ENCODE results near the gene SOCS3.

SOCS3 gene

GRCh38 chr17:78383725-78384471, 24.0 kb upstream of the SOCS3 start:
- DNase-seq (ENCODE audit: low read depth), result peak; percentile 95
- H3K4me3 ChIP-seq (ENCODE audit: low read depth, low read length), result peak overlapping the region; percentile 3
- TF ChIP-seq CTCF (IDR thresholded peaks at IDR 0.05; ENCODE audit: insufficient read depth, low read depth, low read length, missing control alignments), result no peak

GRCh38 chr17:78381601-78382232, 21.8 kb upstream of the SOCS3 start:
- peak; percentile 36 for DNase-seq (ENCODE audit: low read depth)
- no peak for TF ChIP-seq CTCF (IDR thresholded peaks at IDR 0.05; ENCODE audit: insufficient read depth, low read depth, low read length, missing control alignments)
- H3K4me3 ChIP-seq (ENCODE audit: low read depth, low read length), result peak overlapping the region; percentile 3

DNA sequence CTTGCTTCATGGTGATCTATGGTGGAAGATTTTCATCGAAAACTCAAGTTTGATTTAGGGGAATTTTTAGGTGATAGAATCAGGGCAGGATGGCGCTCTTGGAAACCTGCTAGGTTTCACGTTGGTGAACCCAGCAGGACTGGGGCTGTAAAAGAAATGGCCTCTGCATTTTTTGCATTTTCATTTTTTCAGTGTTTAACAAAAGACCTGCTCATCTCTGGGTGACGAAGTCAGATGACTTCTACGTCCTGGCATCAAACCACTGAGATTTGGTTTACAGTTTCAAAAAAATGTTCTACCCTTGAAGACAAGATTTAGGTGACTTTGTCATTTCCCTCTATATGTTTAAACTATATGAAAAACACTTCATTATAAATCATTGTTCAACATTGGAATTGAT, 20.5 kb upstream of the SOCS3 start:
- H3K4me3 ChIP-seq (ENCODE audit: low read depth, low read length), result no peak overlapping the region
- DNase-seq (ENCODE audit: low read depth), result no peak
- TF ChIP-seq CTCF (IDR thresholded peaks at IDR 0.05; ENCODE audit: insufficient read depth, low read depth, low read length, missing control alignments), result no peak

GRCh38 chr17:78379131-78379491, 19.2 kb upstream of the SOCS3 start:
- TF ChIP-seq CTCF (IDR thresholded peaks at IDR 0.05; ENCODE audit: insufficient read depth, low read depth, low read length, missing control alignments), result no peak
- H3K4me3 ChIP-seq (ENCODE audit: low read depth, low read length), result peak overlapping the region; percentile 68
- DNase-seq (ENCODE audit: low read depth), result no peak

DNA sequence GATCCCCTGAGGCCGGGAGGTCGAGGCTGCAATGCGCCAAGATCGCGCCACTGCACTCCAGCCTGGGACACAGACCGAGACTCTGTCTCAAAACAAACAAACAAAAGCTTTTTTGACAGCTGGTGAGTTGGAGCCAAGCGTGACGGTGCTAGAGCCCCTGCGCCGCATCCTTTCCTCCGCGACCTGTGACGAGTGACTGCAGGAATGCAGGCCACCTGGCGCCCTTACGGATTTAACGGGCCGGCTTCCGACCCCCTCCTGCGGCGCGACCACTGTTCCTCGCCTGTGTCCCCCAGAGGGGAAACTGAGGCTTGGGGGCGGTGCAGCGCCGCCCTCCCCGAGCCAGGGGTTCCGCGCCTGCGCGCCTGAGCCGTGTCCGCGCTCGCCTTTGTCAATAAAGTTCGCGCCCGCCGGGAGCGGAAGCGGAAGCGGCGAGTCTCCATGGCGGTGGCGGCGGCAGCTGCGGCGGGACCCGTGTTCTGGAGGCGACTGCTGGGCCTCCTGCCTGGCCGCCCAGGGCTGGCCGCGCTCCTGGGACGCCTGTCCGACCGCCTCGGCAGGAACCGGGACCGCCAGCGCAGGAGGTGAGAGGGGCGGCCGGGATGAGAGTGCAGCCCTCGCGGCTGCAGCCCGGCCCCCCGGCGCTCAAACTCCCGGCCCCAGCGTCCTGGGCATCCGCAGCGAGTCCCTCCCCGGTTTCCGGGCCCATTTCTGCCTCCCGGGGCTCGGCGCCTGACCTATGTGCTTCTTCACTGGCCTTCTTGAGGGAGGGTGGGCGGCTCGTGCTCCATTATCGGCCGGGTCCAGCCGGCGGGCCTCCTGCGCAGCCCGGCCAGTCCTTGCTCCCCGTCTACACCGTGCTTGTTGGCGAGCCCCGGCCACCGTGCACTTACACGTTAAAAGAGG, 18.6 kb upstream of the SOCS3 start, which contains the start of gene PGS1:
TSS of gene PGS1 (plus strand) at position 425 of the 906 bp plus-strand sequence. CDS start at position 442, 17 bp downstream.
- H3K4me3 ChIP-seq (ENCODE audit: low read depth, low read length), result peak within 1 kb of the TSS; percentile 68
- peak; percentile 86 for DNase-seq (ENCODE audit: low read depth)

GRCh38 chr17:78377858-78378224, 18.0 kb upstream of the SOCS3 start:
- no peak for DNase-seq (ENCODE audit: low read depth)
- peak overlapping the region; percentile 68 for H3K4me3 ChIP-seq (ENCODE audit: low read depth, low read length)
- TF ChIP-seq CTCF (IDR thresholded peaks at IDR 0.05; ENCODE audit: insufficient read depth, low read depth, low read length, missing control alignments), result no peak

More for the DNA sequence above, 18.6 kb upstream of the SOCS3 start, which contains the start of gene PGS1:
- TF ChIP-seq CTCF (IDR thresholded peaks at IDR 0.05; ENCODE audit: insufficient read depth, low read depth, low read length, missing control alignments), result no peak

All from GM12865 (cell line).